ENCODE data around the gene PIP5K1B.

PIP5K1B gene

DNA sequence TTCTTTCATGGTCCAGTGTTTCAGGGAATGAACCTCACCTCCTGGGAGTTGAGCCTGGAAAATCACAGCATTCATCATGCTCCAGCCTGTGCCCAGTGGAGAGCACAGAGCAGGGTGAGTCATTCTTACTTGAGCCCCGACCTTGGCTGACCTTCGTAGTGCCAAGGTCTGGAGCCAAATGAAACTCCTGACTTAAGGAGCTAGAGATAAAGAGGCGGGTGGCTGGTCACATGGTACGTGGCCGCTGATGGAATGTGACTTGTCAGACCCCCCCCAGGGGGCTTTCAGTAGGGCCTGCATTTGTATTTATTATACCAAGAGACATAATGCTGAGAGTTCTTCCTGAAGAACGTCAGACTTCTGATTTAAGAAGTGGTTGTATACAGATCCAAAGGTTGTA, 15.0 kb upstream of the PIP5K1B start (continued):
- no peak for TF ChIP-seq TSHZ2 (CRISPR knock-in tag; IDR thresholded peaks at IDR 0.05)
- no peak for TF ChIP-seq TOX (CRISPR knock-in tag; IDR thresholded peaks at IDR 0.05; ENCODE audit: borderline replicate concordance)
- no peak for TF ChIP-seq ZNF70 (CRISPR knock-in tag; IDR thresholded peaks at IDR 0.05)
- TF ChIP-seq RARB (CRISPR knock-in tag; IDR thresholded peaks at IDR 0.05): no peak
- TF ChIP-seq OSR1 (CRISPR knock-in tag; IDR thresholded peaks at IDR 0.05): no peak
- TF ChIP-seq ESRRG (CRISPR knock-in tag; IDR thresholded peaks at IDR 0.05): no peak
- no peak for TF ChIP-seq PATZ1 (CRISPR knock-in tag; IDR thresholded peaks at IDR 0.05; ENCODE audit: borderline replicate concordance)

GRCh38 chr9:68692519-68692918, 12.5 kb upstream of the PIP5K1B start:
- ATAC-seq: no peak
- no peak for TF ChIP-seq ISL1 (CRISPR knock-in tag; IDR thresholded peaks at IDR 0.05)
- TF ChIP-seq ZNF70 (CRISPR knock-in tag; IDR thresholded peaks at IDR 0.05): no peak
- TF ChIP-seq CSRNP3 (CRISPR knock-in tag; IDR thresholded peaks at IDR 0.05): no peak
- TF ChIP-seq ZFP3 (CRISPR knock-in tag; IDR thresholded peaks at IDR 0.05): no peak
- no peak for TF ChIP-seq SNAI2 (CRISPR knock-in tag; IDR thresholded peaks at IDR 0.05)
- TF ChIP-seq ZFP30 (CRISPR knock-in tag; IDR thresholded peaks at IDR 0.05): no peak
- TF ChIP-seq TSHZ2 (CRISPR knock-in tag; IDR thresholded peaks at IDR 0.05): no peak
- TF ChIP-seq TCF4 (CRISPR knock-in tag; IDR thresholded peaks at IDR 0.05; ENCODE audit: borderline replicate concordance): no peak
- TF ChIP-seq TOX (CRISPR knock-in tag; IDR thresholded peaks at IDR 0.05; ENCODE audit: borderline replicate concordance): no peak

DNA sequence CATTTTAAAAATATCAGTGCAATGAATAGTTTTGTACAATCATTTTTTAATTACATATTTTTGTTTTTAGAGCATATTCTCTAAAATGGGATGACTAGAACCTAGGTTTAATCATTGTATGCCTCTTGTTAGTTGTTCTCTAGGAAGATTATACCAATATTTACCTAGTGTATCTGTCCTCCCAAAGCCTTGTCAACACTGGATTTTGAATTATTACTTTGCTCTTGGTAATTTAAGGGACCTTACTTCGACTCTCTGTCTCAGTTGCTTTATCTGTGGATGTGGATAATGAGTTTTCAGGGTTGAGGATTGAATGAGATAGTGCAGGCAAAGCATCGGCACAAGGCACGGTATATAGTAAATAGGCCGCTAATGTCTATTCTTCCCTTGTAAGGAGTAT, 10.9 kb upstream of the PIP5K1B start:
- TF ChIP-seq SNAI2 (CRISPR knock-in tag; IDR thresholded peaks at IDR 0.05) (no peak), ZFP30 (CRISPR knock-in tag; IDR thresholded peaks at IDR 0.05) (no peak), CSDC2 (CRISPR knock-in tag; IDR thresholded peaks at IDR 0.05) (no peak), CSRNP3 (CRISPR knock-in tag; IDR thresholded peaks at IDR 0.05) (no peak), ARNTL (CRISPR knock-in tag; IDR thresholded peaks at IDR 0.05; ENCODE audit: borderline replicate concordance, low read depth) (no peak), PPARA (CRISPR knock-in tag; IDR thresholded peaks at IDR 0.05; ENCODE audit: borderline replicate concordance) (no peak), OSR1 (CRISPR knock-in tag; IDR thresholded peaks at IDR 0.05) (no peak), ESRRG (CRISPR knock-in tag; IDR thresholded peaks at IDR 0.05) (no peak)
- no peak for ATAC-seq

DNA sequence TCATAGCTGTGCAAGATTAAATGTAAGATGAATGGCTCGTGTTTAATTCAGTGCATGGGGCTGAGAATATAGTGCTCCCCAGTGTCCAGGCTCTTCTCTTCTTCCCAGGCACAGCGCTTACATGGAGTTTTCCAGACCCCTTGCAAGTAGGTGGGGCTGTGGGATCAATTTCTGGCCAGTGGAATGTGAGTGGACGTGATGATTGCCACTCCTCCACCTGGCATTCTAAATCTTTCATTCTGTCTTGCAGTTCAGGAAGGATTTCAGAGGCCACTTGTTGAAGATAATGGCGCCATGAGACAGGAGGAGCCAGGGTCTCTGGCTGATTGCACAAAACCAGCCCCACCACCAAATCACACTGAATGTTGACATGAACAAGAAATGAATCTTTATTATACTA, 7.2 kb upstream of the PIP5K1B start:
- ATAC-seq: no peak
- no peak for TF ChIP-seq TSHZ2 (CRISPR knock-in tag; IDR thresholded peaks at IDR 0.05)
- no peak for TF ChIP-seq RARB (CRISPR knock-in tag; IDR thresholded peaks at IDR 0.05)
- TF ChIP-seq BACH2 (CRISPR knock-in tag; IDR thresholded peaks at IDR 0.05; ENCODE audit: borderline replicate concordance): no peak
- TF ChIP-seq ESRRG (CRISPR knock-in tag; IDR thresholded peaks at IDR 0.05): no peak
- TF ChIP-seq ZFP30 (CRISPR knock-in tag; IDR thresholded peaks at IDR 0.05): no peak
- no peak for TF ChIP-seq PPARA (CRISPR knock-in tag; IDR thresholded peaks at IDR 0.05; ENCODE audit: borderline replicate concordance)
- TF ChIP-seq ZFP3 (CRISPR knock-in tag; IDR thresholded peaks at IDR 0.05): no peak
- TF ChIP-seq TOX (CRISPR knock-in tag; IDR thresholded peaks at IDR 0.05; ENCODE audit: borderline replicate concordance): no peak
- TF ChIP-seq ZNF565 (CRISPR knock-in tag; conservative IDR thresholded peaks at IDR 0.05; ENCODE audit: low read depth): no peak
- TF ChIP-seq ISL1 (CRISPR knock-in tag; IDR thresholded peaks at IDR 0.05): no peak
- TF ChIP-seq CSRNP3 (CRISPR knock-in tag; IDR thresholded peaks at IDR 0.05): no peak
- no peak for TF ChIP-seq ZNF70 (CRISPR knock-in tag; IDR thresholded peaks at IDR 0.05)
- no peak for TF ChIP-seq CSDC2 (CRISPR knock-in tag; IDR thresholded peaks at IDR 0.05)
- TF ChIP-seq GLIS3 (CRISPR knock-in tag; IDR thresholded peaks at IDR 0.05): no peak
- no peak for TF ChIP-seq OSR1 (CRISPR knock-in tag; IDR thresholded peaks at IDR 0.05)
- TF ChIP-seq SNAI2 (CRISPR knock-in tag; IDR thresholded peaks at IDR 0.05): no peak

All from SK-N-SH treated with all-trans-retinoic acid at 6 μM for 48 hours (cell line).